Astrocyte (in vitro differentiated cells and primary cell): Measurements from ENCODE around the gene CDH7.

Experiments used
- EZH2 ChIP-seq: IDR thresholded peaks from 2 replicates; pipeline ENCODE4 v1.6.1; 2012; ENCODE audit warnings: mild to moderate bottlenecking, low read length, inconsistent platforms; ENCODE audit not compliant: insufficient read depth
- TF ChIP-seq, protein P1 (sequence below): IDR thresholded peaks from 2 replicates; pipeline ENCODE4 v1.5.1; 2011; ENCODE audit warnings: low read depth, mild to moderate bottlenecking, inconsistent platforms, low read length, moderate library complexity; ENCODE audit not compliant: insufficient read depth

GRCh38 chr18:65790604-65791003, 39.8 kb downstream of the CDH7 start:
- TF ChIP-seq, protein P1, sequence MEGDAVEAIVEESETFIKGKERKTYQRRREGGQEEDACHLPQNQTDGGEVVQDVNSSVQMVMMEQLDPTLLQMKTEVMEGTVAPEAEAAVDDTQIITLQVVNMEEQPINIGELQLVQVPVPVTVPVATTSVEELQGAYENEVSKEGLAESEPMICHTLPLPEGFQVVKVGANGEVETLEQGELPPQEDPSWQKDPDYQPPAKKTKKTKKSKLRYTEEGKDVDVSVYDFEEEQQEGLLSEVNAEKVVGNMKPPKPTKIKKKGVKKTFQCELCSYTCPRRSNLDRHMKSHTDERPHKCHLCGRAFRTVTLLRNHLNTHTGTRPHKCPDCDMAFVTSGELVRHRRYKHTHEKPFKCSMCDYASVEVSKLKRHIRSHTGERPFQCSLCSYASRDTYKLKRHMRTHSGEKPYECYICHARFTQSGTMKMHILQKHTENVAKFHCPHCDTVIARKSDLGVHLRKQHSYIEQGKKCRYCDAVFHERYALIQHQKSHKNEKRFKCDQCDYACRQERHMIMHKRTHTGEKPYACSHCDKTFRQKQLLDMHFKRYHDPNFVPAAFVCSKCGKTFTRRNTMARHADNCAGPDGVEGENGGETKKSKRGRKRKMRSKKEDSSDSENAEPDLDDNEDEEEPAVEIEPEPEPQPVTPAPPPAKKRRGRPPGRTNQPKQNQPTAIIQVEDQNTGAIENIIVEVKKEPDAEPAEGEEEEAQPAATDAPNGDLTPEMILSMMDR: no peak
- TF ChIP-seq EZH2: no peak
